Fibroblast of gingiva (primary cell): Measurements from ENCODE around the gene PRM3.
A peak's percentile ranks its signal among the peaks of the same experiment; 100 is the strongest.

Experiments used
- DNase-seq: peaks from one replicate; pipeline ENCODE4 v3.0.0-alpha.2; 2011; ENCODE audit warnings: low read depth

Gene PRM3

GRCh38 chr16:11258553-11259492 lies 14.6 kb downstream of the PRM3 start:
- DNase-seq = peak; percentile 41

DNA sequence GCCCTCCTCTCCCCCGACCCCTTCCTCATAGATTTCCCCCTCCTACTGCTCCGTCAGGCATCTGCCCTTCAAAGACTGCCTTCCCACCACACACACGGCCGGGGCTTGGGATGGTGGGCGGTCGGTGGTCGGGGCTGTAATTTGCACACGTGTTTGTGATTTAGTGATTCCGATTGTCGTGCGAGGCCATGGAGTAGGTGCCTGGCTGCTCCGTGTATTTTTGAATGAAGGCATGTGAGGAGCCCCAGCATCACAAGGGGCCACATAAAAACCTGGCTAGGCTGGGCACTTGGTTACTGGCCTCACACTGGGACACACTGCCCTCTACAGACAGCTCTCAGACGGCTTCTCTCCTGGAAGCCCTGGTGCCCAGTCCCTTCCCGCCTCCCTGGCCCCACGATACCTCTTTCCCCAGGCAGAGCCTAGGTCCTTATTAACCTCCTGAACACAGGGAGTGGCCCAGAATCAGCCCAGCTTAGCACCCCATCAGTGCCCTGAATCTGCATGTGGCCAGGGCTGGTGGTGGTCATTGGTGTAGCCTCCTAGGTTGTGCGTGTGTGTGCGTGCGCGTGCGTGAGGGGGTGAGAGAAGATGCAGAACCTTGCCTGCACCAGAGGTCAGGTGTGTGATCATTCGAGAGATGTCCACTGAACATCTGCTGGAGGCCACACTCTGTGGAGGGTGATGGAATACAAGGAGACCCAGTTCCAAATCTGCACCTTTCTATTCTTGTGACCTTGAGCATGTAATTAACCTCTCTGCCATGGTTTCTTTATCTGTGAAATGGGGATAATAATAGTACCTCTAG lies 16.1 kb downstream of the PRM3 start:
- DNase-seq = peak; percentile 74

DNA sequence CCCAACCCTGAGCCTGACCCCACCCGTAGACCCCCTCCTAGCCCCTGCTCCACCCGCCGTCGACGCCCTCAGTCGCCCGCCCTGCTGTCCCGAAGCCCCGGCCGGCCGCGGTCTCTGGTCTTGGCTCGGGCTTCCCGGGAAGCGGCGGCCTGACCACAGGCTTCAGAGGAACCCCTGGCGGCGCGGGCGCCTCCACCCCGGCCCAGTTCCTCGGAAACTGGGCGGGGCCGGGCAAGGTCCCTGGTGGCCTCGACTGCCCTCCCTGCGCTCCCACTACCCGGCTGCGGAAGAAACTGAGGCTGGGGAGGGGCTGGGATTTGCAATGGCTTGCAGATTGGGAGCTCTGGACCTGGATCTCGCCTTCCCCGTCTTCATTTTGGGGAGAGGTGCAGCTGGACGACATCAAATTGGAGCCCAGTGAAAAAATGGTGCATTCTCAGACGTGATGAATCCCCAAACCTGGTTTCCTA lies 16.7 kb downstream of the PRM3 start:
- peak; percentile 52 for DNase-seq

GRCh38 chr16:11255737-11256660 lies 17.4 kb downstream of the PRM3 start, which contains the start of gene SOCS1:
TSS of gene SOCS1 (minus strand) at chr16:11256204. CDS start at chr16:11255478, 726 bp downstream.
- DNase-seq = peak; percentile 87

- DNase-seq = peak; percentile 24
Measured at GRCh38 chr16:11254913-11255736, 18.3 kb downstream of the PRM3 start.

- no peak for DNase-seq
Measured at GRCh38 chr16:11253995-11254912, 19.2 kb downstream of the PRM3 start.

DNA sequence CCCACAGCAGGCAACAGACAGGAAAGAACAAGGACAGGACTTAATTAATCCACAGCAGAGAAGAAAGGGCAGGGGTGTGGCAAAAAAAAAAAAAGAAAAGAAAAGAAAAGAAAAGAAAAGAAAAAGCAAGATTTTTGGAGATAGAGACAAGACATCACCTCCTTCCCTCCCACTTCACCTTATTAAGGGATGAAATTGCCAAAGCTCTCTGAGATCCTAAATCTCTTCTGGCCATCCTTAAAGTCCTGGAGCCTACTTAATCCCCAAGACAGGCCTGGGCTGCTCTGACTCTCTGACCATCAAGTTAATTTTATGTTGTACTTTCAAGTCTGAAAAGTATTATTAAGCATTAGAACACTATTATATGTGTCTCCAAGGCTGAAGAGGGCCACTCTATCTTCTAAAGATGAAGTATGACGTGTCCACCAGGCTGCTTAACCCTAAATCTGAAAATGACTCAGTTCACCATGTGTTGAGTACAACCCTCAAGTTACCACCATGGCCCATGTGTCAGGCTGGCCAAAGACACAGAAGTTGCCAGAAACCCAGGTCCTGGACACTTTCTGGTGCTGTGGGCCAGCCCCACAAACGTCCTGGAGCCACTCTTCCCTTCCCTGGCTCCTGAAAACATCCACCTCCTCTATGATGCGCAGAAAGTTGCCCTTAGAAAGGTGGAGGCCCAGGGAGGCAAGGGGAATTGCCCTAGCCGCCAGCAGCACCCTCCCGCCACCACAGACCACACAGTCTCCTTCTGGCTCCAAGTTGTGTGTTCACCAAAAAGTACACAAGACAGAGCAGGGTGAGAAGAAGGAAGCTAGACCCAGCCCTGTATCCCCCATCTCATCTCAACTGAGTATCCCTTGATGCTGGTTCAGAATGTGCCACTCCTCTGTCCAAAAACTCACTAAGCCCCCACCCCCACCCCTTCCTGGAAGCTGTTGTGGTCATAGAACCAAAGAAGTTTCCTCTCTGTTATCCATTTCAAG lies 20.1 kb downstream of the PRM3 start:
- DNase-seq = no peak

- no peak for DNase-seq
Measured at GRCh38 chr16:11252482-11252931, 20.9 kb downstream of the PRM3 start.

DNA sequence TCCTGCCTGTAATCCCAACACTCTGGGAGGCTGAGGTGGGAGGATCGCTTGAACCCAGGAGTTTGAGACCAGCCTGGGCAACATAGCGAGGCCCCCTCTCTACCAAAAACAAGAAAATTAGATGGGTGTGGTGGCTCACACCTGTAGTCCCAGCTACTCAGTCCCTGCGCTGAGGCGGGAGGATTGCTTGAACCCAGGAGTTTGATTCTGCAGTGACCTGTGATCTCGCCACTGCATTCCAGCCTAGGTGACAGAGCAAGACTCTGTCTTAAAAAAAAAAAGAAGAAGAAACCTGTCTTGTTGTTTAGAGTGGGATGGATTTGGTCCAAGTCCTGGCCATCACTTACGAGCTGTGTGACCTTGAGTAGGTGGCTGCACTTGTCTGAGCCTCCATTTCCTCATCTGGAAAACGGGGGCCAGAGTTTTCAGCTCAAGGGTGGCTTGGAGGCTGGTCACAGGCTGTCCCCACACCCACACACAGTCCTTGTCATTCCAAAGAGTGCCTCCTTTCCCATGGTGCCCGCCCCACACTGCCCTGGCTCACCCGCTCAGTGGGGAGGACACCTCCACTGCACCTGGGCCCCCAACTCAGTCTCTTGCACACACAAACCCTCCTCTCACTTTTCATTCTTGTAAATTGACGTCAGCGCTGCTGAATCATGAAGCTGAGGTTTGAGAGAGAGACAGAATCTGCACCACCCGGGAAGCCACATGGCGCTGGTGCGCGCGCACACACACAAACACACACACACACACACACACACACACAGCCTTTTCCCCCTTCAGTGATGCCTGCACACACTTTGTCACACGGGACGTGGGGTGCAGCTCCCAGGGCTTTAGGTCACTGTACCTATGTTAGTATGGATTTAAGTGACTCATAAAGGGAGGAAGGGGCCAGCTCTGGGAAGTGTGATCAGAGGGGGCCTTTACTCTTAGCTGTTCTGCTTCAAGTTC lies 21.6 kb downstream of the PRM3 start:
- peak; percentile 65 for DNase-seq

GRCh38 chr16:11250786-11251524 lies 22.5 kb downstream of the PRM3 start:
- DNase-seq = no peak

GRCh38 chr16:11250091-11250785 lies 23.2 kb downstream of the PRM3 start:
- DNase-seq = peak; percentile 42

GRCh38 chr16:11249233-11250061 lies 24.0 kb downstream of the PRM3 start:
- no peak for DNase-seq

DNA sequence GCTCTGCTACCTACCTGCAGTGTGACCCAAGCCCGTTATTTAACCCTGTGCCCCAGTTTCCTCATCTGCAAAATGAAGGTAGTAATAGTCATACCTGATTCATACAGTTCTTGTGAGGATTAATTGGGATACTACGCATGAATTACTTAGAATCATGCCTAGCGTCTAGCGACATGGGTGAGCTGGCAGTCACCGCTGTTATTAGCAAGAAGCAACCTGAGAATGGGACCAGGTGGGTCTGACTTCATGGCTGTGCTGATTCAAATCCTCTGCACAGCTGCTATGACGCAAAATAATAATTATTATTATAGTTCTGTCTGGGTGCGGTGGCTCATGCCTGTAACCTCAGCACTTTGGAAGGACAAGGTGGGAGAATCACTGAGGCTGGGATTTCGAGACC lies 25.3 kb downstream of the PRM3 start:
- DNase-seq = no peak

DNA sequence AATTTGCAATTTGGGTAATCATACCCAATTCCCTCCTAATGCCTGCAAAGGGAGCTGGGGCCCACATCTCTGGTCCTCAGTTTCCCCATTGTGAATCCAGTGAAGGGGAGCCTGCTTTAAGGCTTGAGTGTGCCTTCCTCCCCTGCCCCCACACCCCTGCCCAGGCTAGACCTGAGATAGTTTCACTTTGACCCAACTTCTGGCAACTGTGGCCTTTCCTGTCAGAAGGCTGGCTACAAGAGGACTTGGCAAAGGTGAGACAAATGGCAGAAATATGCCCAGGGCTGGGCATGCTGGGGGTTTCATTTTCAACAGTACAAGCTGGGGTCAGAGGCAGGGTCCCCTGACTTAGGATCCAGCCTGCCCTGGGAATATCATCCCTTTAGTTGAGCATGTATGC lies 27.4 kb downstream of the PRM3 start:
- no peak for DNase-seq

DNA sequence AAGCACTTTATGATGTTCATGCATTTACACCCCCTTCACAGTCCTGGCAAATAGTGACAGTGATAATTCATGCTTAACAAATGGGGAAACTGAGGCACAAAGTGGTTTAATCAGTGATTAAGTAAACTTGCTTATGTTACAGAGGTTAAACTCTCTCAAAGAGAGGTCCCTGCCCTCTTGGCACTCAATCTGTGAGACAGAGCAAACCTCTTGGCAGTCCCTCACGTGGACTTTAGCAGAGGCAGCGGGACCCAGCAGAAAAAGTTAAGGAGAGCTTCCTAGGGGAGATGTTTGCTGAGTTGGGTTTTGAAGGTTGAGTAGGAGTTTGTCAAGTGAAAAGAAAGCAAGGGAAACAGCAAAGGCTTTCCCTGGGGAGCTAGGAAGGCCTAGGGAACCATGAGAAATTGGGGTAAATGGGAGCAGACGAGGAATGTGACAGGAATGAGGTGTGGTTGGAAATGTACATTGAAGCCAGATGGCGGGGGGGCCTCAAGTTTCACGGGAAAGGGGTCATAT lies 28.1 kb downstream of the PRM3 start:
- DNase-seq = no peak
